Transverse colon (tissue), 4 donors: Measurements from ENCODE around the gene SPRR5. TPM values are rescaled to one million over a fixed set of nuclear protein-coding genes. Genes with fewer than 3 reads are reported as not detected.

Experiments
- DNase-seq: peaks from one replicate; pipeline ENCODE4 v3.0.0-alpha.2; 2019
- H3K27ac ChIP-seq, 4 donors: fragments of 200-600 bp; sonication (generic); 2 replicates each; pipeline ENCODE4 v1.5.1; 2016 to 2018; ENCODE audit warnings: inconsistent platforms in 4 of 4
- H3K27me3 ChIP-seq: fragments of 200-600 bp; sonication (generic); 2 replicates; pipeline ENCODE4 v1.5.1; 2017; ENCODE audit warnings: inconsistent platforms
- H3K36me3 ChIP-seq, 4 donors: fragments of 200-600 bp; sonication (generic); 2 replicates each; pipeline ENCODE4 v1.5.1; 2017 to 2019; ENCODE audit warnings: inconsistent platforms in 4 of 4
- H3K4me1 ChIP-seq, 4 donors: fragments of 200-600 bp; sonication (generic); 2 replicates each; pipeline ENCODE4 v1.5.1; 2017 to 2020; ENCODE audit warnings: inconsistent platforms in 4 of 4
- H3K4me3 ChIP-seq, 4 donors: fragments of 200-600 bp; sonication (generic); 1 replicate in 1 of 4; 2 replicates in 3 of 4; pipeline versions ENCODE4 v1.5.1 to v1.6.1; 2017 to 2019; ENCODE audit warnings: inconsistent platforms in 4 of 4
- H3K9me3 ChIP-seq, 2 donors: fragments of 200-600 bp; sonication (generic); 2 replicates each; pipeline ENCODE4 v1.5.1; 2017 to 2019; ENCODE audit warnings: inconsistent platforms in 2 of 2
- EP300 ChIP-seq: sonication (generic); formaldehyde crosslinking; IDR thresholded peaks from one replicate; pipeline ENCODE4 v1.6.1; 2017; ENCODE audit warnings: antibody characterized with exemption, low read depth
- POLR2A ChIP-seq: fragments of 450-650 bp; IDR thresholded peaks from one replicate; pipeline ENCODE4 v1.6.1; 2016; ENCODE audit warnings: antibody characterized with exemption, mild to moderate bottlenecking, moderate library complexity
- POLR2AphosphoS5 ChIP-seq, 3 donors: sonication (generic); formaldehyde crosslinking; IDR thresholded peaks; one replicate each; pipeline ENCODE4 v1.6.1; 2016; ENCODE audit warnings: antibody characterized with exemption in 3 of 3
- WGBS, 2 donors: methylation state at CpG; one replicate each; pipeline ENCODE4 v1.1.5; 2018; ENCODE audit warnings: low coverage in 1 of 2; 5-methylcytosine and 5-hydroxymethylcytosine counted together
- in situ Hi-C, 4 donors: fragments of 200-750 bp; cut with MboI; loops; one replicate each; pipeline versions ENCODE4 v1.15.0 to v1.15.1; 2017; ENCODE audit warnings: low sequenced_read_pairs in 3 of 4, low pct_ligation_motif_present in 1 of 4, low pct_unique_long_range_greater_than_20kb in 1 of 4
- intact Hi-C: fragments of 100-400 bp; cut with DNase I; formaldehyde crosslinking; loops from one replicate; pipeline ENCODE4 v1.15.1; 2023; ENCODE audit warnings: low total_unique reads
- total RNA-seq, 4 donors: library from RNA; depleted of rRNA; stranded (reverse); fragments of >200 nt; gene quantifications; one replicate each; pipeline ENCODE4 v1.1.0, GENCODE V29; 2016
- TF ChIP-seq, protein P1 (sequence below), 5 experiments: fragments of 200-600 bp in 3 of 5; fragments of 450-650 bp in 2 of 5; sonication (generic) in 3 of 5; IDR thresholded peaks; 1 replicate in 2 of 5; 2 replicates in 3 of 5; pipeline ENCODE4 v1.5.1; 2016 to 2017; ENCODE audit warnings: antibody characterized with exemption in 5 of 5, inconsistent platforms in 3 of 5, mild to moderate bottlenecking in 2 of 5, moderate library complexity in 1 of 5

Gene SPRR5
- total RNA-seq, 4 donors from 2014 or later = not detected

DNA sequence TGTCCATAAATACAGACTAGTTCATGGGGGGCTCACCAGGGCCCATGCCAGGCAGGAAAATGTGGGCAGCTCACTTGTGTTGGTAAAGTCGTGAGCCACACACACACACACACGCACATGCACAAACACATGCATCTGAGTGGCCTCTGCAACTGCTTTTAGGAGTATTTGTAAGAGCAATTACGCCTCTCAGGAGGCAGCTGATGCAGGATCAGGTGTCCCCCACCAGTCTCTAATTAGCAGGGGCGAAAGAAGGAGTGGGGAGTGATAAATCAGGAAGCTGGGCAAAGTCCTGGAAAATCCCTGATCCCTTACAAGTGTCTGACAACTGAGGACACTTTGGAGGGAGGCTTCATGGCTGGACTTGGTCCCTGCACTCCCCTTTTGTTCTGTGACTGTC, 44.4 kb upstream of the SPRR5 start:
- in situ Hi-C loops = no loop called here
- 70% methylated on average over 4 of the region's 4 CpGs; no CpG with 5 or more reads in 1 of the 2 donors for WGBS, 2 donors
- Histone ChIP-seq H3K36me3 (no peaks in the 10 kb centered on the region), H3K4me1 (no peaks in the 10 kb centered on the region), H3K4me3 (no peak overlapping the region), H3K27me3 (no peaks in the 10 kb centered on the region), H3K27ac (no peak overlapping the region), H3K9me3 (no peaks in the 10 kb centered on the region)
- TF ChIP-seq, protein P1, sequence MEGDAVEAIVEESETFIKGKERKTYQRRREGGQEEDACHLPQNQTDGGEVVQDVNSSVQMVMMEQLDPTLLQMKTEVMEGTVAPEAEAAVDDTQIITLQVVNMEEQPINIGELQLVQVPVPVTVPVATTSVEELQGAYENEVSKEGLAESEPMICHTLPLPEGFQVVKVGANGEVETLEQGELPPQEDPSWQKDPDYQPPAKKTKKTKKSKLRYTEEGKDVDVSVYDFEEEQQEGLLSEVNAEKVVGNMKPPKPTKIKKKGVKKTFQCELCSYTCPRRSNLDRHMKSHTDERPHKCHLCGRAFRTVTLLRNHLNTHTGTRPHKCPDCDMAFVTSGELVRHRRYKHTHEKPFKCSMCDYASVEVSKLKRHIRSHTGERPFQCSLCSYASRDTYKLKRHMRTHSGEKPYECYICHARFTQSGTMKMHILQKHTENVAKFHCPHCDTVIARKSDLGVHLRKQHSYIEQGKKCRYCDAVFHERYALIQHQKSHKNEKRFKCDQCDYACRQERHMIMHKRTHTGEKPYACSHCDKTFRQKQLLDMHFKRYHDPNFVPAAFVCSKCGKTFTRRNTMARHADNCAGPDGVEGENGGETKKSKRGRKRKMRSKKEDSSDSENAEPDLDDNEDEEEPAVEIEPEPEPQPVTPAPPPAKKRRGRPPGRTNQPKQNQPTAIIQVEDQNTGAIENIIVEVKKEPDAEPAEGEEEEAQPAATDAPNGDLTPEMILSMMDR (IDR thresholded peaks at IDR 0.05) = no peak
- TF ChIP-seq POLR2A (no peak), POLR2AphosphoS5 (IDR thresholded peaks at IDR 0.05) (no peak), EP300 (no peak)
- intact Hi-C loops = no loop called here
- DNase-seq = no peak

DNA sequence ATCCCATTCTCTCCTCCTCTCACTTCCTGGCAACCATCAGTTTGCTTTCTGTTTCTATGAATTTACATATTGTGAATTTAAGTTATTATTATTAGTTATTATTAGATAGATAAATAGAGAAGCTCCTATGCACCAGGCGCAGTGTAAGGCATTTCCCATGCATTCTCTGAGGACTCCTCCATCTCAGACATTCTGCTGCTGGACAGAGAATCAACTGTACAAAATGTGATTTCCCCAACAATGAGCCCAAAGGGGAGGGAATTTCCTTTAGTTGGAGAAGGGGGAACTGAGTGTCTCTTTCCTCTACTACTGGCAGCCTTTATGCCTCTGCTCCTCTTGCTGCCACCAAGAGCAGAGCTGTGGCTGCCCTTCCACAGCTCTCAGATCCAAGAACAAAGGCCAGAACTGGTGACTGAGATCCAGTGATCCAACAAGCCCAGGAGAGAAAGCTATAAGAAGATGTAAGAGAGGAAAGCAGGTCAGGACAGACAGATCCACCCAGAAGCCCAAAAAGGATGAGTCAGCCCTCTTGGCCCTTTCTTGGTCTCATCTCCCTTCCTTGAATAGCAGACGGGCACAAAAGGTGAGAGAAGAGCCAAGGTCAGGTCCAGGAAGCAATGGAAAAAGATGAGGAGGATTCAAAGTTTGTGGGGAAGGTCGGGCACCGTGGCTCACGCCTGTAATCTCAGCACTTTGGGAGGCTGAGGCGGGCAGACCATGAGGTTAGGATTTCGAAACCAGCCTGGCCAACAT, 42.1 kb upstream of the SPRR5 start:
- Histone ChIP-seq H3K9me3 (no peaks in the 10 kb centered on the region), H3K4me1 (no peaks in the 10 kb centered on the region), H3K27me3 (no peaks in the 10 kb centered on the region), H3K36me3 (no peaks in the 10 kb centered on the region), H3K4me3 (no peak overlapping the region), H3K27ac (no peak overlapping the region)
- in situ Hi-C loops (no loop called here), intact Hi-C loops (no loop called here)
- no peak for DNase-seq
- 81 to 93% methylated on average over 7 of the region's 7 CpGs for WGBS, 2 donors
- TF ChIP-seq, protein P1 (IDR thresholded peaks at IDR 0.05) = no peak
- TF ChIP-seq EP300 = no peak
- no peak for TF ChIP-seq POLR2A
- no peak for TF ChIP-seq POLR2AphosphoS5 (IDR thresholded peaks at IDR 0.05)

DNA sequence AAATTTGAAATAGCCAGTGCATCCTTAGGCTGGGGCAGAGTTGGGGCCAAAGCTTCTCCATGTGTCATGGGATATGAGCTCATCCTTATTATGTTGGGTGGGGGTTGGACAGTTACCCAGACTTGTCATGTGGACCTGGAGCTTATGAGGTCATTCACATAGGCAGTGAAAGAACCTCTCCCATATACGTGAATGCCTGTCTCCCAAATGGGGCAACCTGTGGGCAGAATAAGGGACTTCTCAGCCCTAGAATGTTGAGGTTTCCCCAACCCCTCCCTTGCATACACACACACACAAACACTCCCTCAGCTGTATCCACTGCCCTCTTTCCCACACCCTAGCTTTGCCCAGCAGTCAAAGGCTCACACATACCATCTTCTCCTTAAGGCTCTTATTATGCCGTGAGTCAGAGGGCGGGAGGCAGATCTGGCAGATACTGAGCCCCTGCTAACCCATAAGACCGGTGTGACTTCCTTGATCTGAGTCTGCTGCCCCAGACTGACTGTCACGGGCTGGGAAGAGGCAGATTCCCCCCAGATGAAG, 40.9 kb upstream of the SPRR5 start:
- TF ChIP-seq EP300 (no peak), POLR2A (no peak), POLR2AphosphoS5 (IDR thresholded peaks at IDR 0.05) (no peak)
- TF ChIP-seq, protein P1 (IDR thresholded peaks at IDR 0.05) = no peak
- H3K4me3 ChIP-seq = no peak overlapping the region
- 49% methylated on average over 5 of the region's 5 CpGs; no CpG with 5 or more reads in 1 of the 2 donors for WGBS, 2 donors
- no peaks in the 10 kb centered on the region for H3K9me3 ChIP-seq
- no peaks in the 10 kb centered on the region for H3K4me1 ChIP-seq
- H3K27ac ChIP-seq = no peak overlapping the region
- DNase-seq = no peak
- no peaks in the 10 kb centered on the region for H3K27me3 ChIP-seq
- H3K36me3 ChIP-seq = no peaks in the 10 kb centered on the region
- intact Hi-C loops = no loop called here
- in situ Hi-C loops = no loop called here

DNA sequence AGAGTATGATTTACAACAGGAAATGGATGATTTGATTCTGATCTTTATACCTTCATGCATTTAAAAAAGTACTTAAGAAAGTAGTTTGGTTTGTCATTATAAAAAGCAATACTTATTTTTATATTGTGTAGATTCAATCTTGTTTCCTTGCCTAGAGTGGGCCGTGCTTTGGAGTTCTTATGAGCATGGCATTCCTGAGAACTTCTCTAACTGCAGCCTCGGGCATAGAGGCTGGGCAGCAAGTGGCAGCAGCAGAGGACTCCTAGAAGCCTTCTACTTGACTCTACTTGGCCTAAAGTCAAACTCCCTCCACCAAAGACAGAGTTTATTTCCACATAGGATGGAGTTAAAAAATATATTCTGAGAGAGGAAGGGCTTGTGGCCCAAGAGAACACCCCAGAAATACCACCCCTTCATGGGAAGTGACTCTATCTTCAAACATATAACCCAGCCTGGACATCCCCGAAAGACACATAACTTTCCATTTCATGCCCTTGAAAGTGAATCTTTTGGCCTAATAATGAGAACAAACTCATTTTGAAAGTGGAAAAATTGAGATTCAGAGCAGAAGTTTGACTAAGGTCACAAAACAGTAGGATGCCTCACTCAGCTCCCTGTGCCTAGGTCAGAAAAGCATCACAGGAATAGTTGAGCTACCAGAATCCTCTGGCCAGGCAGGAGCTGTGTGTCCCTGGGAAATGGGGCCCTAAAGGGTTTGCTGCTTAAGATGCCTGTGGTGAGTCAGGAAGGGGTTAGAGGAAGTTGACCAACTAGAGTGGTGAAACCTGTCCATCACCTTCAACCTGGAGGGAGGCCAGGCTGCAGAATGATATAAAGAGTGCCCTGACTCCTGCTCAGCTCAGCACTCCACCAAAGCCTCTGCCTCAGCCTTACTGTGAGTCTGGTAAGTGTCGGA, 39.1 kb upstream of the SPRR5 start, which contains the start of gene IVL:
Gene IVL, plus strand, starts transcription at position 861 of the 916 bp plus-strand sequence. CDS start 1,252 bp downstream, outside the sequence.
- Histone ChIP-seq H3K4me1 (no peaks in the 10 kb centered on the region), H3K27me3 (no peaks in the 10 kb centered on the region), H3K4me3 (no peak within 1 kb of the TSS), H3K36me3 (no peaks in the 10 kb centered on the region), H3K27ac (no peak within 1 kb of the TSS), H3K9me3 (no peaks in the 10 kb centered on the region)
- intact Hi-C loops = no loop called here
- 65 to 67% methylated on average over 3 to 4 of the region's 4 CpGs for WGBS, 2 donors
- TF ChIP-seq, protein P1 (IDR thresholded peaks at IDR 0.05) = no peak
- TF ChIP-seq EP300 = no peak
- TF ChIP-seq POLR2AphosphoS5 (IDR thresholded peaks at IDR 0.05) = no peak
- TF ChIP-seq POLR2A = no peak
- DNase-seq = no peak
- in situ Hi-C loops = no loop called here
